ENCODE measurements around the gene FRMPD2. TPM values are rescaled to one million over a fixed set of nuclear protein-coding genes. Genes with fewer than 3 reads are reported as not detected.
A peak's percentile ranks its signal among the peaks of the same experiment; 100 is the strongest.
"Not testable (repeated sequence)": the region's sequence is repeated elsewhere in the genome, so short reads cannot be mapped to it uniquely, and the experiment has no call there.

Gene FRMPD2
- polyA plus RNA-seq, 3 donors: 0.60 to 5.6 (median 0.79) TPM

GRCh38 chr10:48258105-48258504 is 16.4 kb downstream of the FRMPD2 start:
- DNase-seq (ENCODE audit: extremely low read depth in 1 of 11, low read depth in 9 of 11, low spot score in 4 of 11): no peak

DNA sequence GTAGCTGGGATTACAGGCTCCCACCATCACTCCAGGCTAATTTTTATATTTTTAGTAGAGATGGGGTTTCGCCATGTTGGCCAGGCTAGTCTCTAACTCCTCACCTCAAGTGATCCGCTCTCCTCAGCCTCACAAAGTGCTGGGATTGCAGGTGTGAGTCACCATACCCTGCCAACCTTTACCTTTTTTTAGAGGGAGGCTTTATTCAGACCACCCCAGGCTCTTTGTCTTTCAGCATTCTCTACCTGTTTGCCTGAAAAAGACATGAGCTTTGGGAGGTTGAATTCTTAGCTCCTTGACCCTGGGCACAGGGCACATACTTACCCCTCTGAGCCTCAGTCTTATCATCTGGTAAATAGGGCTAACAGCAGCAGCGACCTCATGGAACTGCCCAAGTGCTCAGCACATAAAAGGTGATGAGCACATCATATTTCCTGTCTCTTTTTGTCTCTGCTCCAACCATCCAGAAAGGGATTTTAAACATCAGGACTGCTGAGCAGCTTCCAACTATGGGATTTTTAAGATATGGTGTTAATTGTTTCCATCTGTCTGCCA is 17.0 kb downstream of the FRMPD2 start:
- no peak for DNase-seq (ENCODE audit: extremely low read depth in 1 of 11, low read depth in 9 of 11, low spot score in 4 of 11)

DNA sequence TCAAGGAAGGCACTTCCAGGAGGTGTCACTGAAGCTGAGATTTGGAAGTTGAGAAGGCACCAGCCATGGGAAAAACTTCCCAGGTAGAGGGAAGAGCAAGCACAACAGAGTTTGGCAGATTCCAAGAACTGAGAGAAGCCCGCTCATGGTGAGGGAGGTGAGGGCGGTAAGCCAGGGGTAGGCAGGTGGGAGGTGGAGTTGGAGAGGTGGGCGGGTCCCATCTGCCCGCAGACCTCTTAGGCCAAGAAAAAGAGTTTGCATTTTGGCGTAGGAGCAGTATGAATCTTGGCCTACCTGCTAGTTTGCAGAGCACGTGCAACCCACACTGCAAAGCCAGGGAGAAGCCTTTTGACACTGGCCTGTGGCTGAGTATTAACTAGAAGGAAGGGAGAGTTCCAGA is 18.8 kb downstream of the FRMPD2 start:
- DNase-seq (ENCODE audit: extremely low read depth in 1 of 11, low read depth in 9 of 11, low spot score in 4 of 11): no peak

DNA sequence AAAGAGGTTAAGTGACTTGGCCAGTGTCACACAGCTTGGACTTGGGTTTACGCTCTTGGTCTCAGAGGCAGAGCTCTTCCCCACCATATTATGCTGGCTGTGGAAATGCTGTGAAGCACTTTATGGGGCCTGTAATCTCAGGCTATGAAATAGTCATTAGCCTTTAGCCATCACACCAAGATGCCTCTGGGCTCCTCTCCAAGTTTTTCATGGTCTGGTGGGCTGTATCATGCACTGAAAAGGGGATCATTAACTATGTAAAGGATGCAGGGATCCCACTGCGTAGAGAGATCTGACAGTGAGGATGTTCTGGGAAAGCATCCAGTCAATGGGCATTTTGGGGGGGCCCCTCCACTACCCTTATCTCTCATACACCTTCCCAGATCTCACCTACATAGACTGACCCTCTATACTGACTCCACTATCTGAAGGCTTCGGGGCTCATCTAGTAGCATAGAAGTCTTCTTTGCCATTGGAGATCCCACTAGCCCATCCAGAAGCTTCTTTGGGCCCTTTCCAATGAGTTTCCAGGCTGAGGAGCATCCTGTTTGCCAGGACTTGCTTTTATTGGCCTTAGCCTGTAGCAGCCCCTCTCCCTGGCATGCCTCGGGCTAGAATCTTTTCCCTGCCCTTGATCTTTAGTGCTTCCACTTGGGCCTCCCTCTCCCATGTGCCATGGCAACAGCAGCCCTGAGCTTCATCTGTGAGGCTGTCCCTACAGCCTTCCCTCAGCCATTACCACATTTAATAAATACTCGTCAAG is 19.6 kb downstream of the FRMPD2 start:
- no peak for DNase-seq (ENCODE audit: extremely low read depth in 1 of 11, low read depth in 9 of 11, low spot score in 4 of 11)

DNA sequence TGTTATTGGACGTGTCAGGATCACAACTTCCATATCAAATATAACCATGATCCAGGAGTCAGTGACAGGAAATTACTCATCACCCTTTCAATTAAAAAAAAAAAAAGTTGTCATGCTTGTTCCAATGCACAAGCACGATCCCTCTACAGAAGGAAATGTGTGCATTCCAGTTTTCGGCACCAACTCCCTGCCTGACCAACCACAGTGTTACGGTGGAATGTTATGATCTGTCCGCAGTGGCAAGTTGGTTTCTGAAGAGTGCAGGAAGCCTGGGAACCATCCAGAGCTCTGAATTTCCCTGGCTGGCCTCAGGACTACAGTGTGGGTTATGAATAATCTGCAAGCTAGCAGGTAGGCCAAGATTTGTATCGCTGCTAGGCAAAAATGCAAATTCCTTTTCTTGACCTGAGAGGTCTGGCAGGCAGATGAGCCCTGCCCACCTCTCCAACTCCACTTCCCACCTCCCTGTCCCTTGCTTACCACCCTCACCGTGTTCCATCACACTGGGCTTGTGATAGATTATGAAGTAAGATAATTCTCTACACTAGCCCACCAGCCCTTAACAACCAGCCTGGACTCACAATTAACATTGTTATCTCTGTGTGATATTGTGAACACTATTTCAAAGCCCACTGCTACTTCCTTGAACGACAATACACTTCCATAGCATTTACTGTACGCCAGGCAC is 20.4 kb downstream of the FRMPD2 start:
- DNase-seq (ENCODE audit: extremely low read depth in 1 of 11, low read depth in 9 of 11, low spot score in 4 of 11): no peak

- DNase-seq (ENCODE audit: extremely low read depth in 1 of 11, low read depth in 9 of 11, low spot score in 4 of 11): no peak
Measured at GRCh38 chr10:48252354-48252650, 22.2 kb downstream of the FRMPD2 start.

GRCh38 chr10:48251525-48252353 is 22.8 kb downstream of the FRMPD2 start:
- DNase-seq (ENCODE audit: extremely low read depth in 1 of 11, low read depth in 9 of 11, low spot score in 4 of 11): peak in 3 of 11 donors; percentile 18 to 29 (median 20)

DNA sequence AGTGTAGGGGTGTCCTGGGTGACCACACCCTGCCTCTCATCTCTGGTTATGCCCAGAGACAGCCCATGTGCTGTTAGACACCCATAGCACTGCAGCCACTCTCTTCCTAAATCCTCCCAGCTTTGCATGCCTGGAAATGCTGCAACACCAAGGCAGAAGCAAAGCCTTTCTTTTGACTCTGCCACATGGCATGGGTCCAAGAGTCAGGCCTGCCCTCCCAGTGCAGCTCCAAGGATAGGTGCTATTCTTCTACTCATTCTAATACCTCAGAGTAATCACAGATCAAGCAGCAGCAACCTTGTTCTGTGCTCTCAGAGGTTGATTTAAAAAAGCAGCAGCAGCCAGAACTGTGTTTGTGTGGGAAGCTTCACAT is 23.4 kb downstream of the FRMPD2 start:
- no peak for DNase-seq (ENCODE audit: extremely low read depth in 1 of 11, low read depth in 9 of 11, low spot score in 4 of 11)

- no peak for DNase-seq (ENCODE audit: extremely low read depth in 1 of 11, low read depth in 9 of 11, low spot score in 4 of 11)
Measured at GRCh38 chr10:48249763-48250351, 24.6 kb downstream of the FRMPD2 start.

DNA sequence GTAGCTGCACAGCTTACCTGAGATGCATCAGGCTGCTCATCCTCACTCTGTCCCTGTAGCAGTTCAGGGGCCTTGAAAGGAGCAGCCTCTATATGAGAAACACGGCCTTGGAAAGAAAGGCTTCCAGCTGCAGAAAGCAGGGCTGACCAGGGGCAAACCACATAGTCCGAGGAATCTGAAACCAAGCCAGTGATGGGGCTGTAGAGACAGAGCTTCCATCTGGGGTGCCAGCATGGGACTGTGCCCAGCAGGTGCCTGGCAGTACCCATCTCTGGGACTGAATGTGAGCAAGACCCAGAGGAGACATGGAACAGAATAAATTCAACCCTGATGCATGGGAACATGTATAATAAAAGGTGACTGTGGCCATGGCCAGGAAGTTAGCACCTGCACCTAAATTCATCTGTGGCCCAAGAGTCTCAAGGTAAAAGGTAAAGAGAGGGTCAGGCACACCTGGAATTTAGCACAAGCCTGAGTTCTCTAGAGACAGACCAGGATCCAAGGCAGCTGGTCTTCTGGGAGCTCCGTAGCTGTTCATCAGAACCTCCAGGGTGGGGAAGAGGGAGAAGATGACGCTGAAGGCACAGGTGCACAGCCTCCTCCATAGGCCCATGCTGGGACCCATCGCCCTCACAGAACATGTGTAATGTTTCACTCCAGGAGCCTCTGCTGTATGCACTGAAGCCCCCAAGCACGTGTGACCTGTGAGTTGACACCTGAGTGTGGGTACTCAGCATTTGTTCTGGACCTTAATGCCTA is 25.3 kb downstream of the FRMPD2 start:
- no peak for DNase-seq (ENCODE audit: extremely low read depth in 1 of 11, low read depth in 9 of 11, low spot score in 4 of 11)

- no peak for DNase-seq (ENCODE audit: extremely low read depth in 1 of 11, low read depth in 9 of 11, low spot score in 4 of 11)
Measured at GRCh38 chr10:48248462-48248861, 26.0 kb downstream of the FRMPD2 start.

GRCh38 chr10:48247680-48248079 is 26.8 kb downstream of the FRMPD2 start:
- DNase-seq (ENCODE audit: extremely low read depth in 1 of 11, low read depth in 9 of 11, low spot score in 4 of 11): no peak

GRCh38 chr10:48246501-48246900 is 28.0 kb downstream of the FRMPD2 start:
- no peak for DNase-seq (ENCODE audit: extremely low read depth in 1 of 11, low read depth in 9 of 11, low spot score in 4 of 11)

- DNase-seq (ENCODE audit: extremely low read depth in 1 of 11, low read depth in 9 of 11, low spot score in 4 of 11): no peak
Measured at GRCh38 chr10:48245977-48246376, 28.5 kb downstream of the FRMPD2 start.

DNA sequence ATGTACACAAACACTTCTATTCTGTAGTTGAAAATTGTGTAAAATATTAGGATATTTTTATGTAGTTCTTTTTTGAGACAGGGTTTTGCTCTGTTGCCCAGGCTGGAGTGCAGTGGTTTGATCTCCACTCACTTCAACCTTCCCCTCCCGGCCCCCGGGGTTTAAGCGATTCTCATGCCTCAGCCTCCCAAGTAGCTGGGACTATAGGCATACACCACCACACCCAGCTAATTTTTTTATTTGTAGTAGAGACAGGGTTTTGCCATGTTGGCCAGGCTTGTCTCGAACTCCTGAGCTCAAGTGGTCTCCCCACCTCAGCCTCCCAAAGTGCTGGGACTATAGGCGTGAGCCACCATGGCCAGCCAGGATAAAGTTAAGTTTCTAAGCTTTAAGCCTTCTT is 30.6 kb downstream of the FRMPD2 start:
- not testable (repeated sequence) for DNase-seq (ENCODE audit: extremely low read depth in 1 of 11, low read depth in 9 of 11, low spot score in 4 of 11)

DNA sequence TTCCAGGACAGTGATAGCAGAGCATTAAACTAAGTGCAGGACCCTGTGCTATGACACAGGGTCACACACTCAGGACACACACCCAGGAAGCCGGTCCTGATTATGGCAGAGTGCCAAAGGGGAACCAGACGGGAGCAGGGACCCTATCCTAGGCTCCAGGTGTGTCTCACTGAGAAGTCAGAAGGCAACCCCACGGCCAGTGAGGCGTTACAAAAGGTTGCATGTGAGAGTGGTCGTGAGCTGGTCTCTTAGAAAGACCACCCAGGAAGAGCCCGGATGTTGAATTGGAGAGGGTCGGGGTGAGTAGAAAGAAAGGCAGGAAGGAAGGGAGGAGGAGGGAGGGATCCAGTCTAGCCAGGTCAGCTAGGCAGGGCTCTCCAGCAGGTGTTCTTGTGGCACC is 31.0 kb downstream of the FRMPD2 start:
- DNase-seq (ENCODE audit: extremely low read depth in 1 of 11, low read depth in 9 of 11, low spot score in 4 of 11): no peak

DNA sequence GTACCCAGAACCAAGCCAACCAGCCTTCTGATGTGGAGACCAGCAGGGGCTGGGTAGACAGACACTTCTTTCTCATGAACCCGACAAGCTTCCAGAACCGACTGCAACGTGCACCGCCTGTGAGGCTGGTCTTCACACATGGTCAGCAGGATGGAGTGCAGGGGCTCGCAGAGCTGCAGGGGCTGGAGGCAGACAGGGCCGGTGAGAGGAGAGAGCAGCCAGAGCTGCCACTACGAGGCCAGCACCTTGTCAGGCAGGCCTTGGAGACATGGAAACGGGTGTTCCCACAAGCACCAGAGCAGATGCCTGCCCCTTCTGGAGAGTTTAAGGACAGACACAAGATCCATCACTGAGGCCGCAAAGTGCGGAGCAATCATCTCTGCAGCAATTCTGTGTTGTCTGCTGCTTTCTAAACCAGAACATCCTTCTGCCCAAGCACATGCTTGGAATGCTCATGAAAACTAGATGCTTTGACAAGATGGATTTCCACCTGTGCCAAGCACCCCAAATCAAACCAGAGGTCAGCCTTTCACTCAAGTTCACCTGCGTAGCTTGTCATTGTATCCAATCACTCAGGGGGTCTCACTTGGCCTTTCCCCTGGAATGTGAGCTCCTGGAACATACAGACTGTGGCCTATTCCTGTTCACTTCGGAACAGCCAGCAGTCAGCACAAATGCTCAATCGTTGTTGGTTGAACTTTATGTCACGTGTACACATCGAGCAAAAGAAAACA is 32.2 kb downstream of the FRMPD2 start:
- DNase-seq (ENCODE audit: extremely low read depth in 1 of 11, low read depth in 9 of 11, low spot score in 4 of 11): no peak

DNA sequence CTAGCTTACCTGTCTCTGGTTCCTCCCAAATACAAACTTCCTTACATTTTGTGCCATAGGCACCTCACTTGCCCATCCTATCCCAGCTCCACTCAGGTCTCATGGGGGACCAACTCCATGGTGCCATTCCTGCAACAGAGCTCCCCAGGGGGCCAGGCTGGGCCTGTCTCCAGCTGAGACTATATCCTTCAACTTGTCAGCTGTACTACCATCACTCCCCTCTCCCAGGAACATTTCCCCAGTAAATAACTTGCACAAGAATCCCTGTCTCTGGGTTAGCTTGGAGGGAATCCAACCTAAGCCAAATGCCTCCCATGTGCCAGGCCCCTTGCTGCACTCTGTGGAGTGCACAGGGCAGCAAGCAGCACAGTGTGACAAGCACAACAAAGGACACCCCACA is 33.2 kb downstream of the FRMPD2 start:
- DNase-seq (ENCODE audit: extremely low read depth in 1 of 11, low read depth in 9 of 11, low spot score in 4 of 11): no peak

All from renal cortex interstitium (tissue), 11 donors.